GM23248 (cell line): ENCODE results near the gene WDR76. TPM values are rescaled to one million over a fixed set of nuclear protein-coding genes. Genes with fewer than 3 reads are reported as not detected.

Experiments
- DNase-seq: peaks from one replicate; pipeline ENCODE4 v3.0.0-alpha.2; 2015
- H2AFZ ChIP-seq: fragments of 200-600 bp; sonication (generic); 2 replicates; pipeline ENCODE4 v1.6.1; 2016; ENCODE audit warnings: antibody characterized with exemption
- H3F3A ChIP-seq: fragments of 200-600 bp; sonication (generic); 2 replicates; pipeline ENCODE4 v1.6.1; 2016; ENCODE audit warnings: mild to moderate bottlenecking, antibody characterized with exemption, mixed run types; ENCODE audit not compliant: insufficient read depth
- H3K27ac ChIP-seq: fragments of 200-600 bp; sonication (generic); 2 replicates; pipeline ENCODE4 v1.5.1; 2016; ENCODE audit warnings: mild to moderate bottlenecking
- H3K27me3 ChIP-seq: fragments of 200-600 bp; sonication (generic); replicated peaks from 2 replicates; pipeline ENCODE4 v1.6.1; 2016; ENCODE audit warnings: mild to moderate bottlenecking; ENCODE audit not compliant: insufficient read depth
- H3K36me3 ChIP-seq: fragments of 200-600 bp; sonication (generic); 2 replicates; pipeline ENCODE4 v1.6.1; 2016; ENCODE audit warnings: low read depth, mild to moderate bottlenecking
- H3K4me1 ChIP-seq: fragments of 200-600 bp; sonication (generic); 2 replicates; pipeline ENCODE4 v1.6.1; 2016; ENCODE audit warnings: mild to moderate bottlenecking; ENCODE audit not compliant: insufficient read depth
- H3K4me2 ChIP-seq: fragments of 200-600 bp; sonication (generic); one replicate; pipeline ENCODE4 v1.6.1; 2016; ENCODE audit warnings: mild to moderate bottlenecking; ENCODE audit not compliant: unreplicated experiment
- H3K4me3 ChIP-seq: fragments of 200-600 bp; sonication (generic); 2 replicates; pipeline ENCODE4 v1.5.1; 2016; ENCODE audit warnings: mild to moderate bottlenecking
- H3K79me2 ChIP-seq: fragments of 200-600 bp; sonication (generic); 2 replicates; pipeline ENCODE4 v1.6.1; 2016; ENCODE audit warnings: mild to moderate bottlenecking; ENCODE audit not compliant: insufficient read depth
- H3K9ac ChIP-seq: fragments of 200-600 bp; sonication (generic); 2 replicates; pipeline ENCODE4 v1.6.1; 2016; ENCODE audit warnings: mild to moderate bottlenecking
- H3K9me2 ChIP-seq: fragments of 200-600 bp; sonication (generic); 2 replicates; pipeline ENCODE4 v1.6.1; 2016; ENCODE audit warnings: mixed run types, mild to moderate bottlenecking, moderate library complexity; ENCODE audit not compliant: insufficient read depth
- H3K9me3 ChIP-seq: fragments of 200-600 bp; sonication (generic); one replicate; pipeline ENCODE4 v1.6.1; 2017; ENCODE audit warnings: low read depth
- H4K20me1 ChIP-seq: fragments of 200-600 bp; sonication (generic); 2 replicates; pipeline ENCODE4 v1.6.0; 2016; ENCODE audit not compliant: insufficient read depth
- EZH2 ChIP-seq: fragments of 200-600 bp; sonication (generic); IDR thresholded peaks from 2 replicates; pipeline ENCODE4 v1.6.1; 2018; ENCODE audit warnings: antibody characterized with exemption, mild to moderate bottlenecking; ENCODE audit not compliant: insufficient read depth, poor library complexity, severe bottlenecking
- EZH2phosphoT487 ChIP-seq: fragments of 200-600 bp; sonication (generic); IDR thresholded peaks from 2 replicates; pipeline ENCODE4 v1.6.1; 2018; ENCODE audit warnings: antibody characterized with exemption, moderate library complexity, mild to moderate bottlenecking, low read depth; ENCODE audit not compliant: insufficient read depth
- WGBS, 2 experiments: methylation state at CpG; one replicate each; pipeline ENCODE4 v1.1.6; 2015 to 2017; ENCODE audit warnings: low lambda C conversion rate in 2 of 2, low coverage in 1 of 2; ENCODE audit errors: missing lambda C conversion rate in 2 of 2; 5-methylcytosine and 5-hydroxymethylcytosine counted together
- in situ Hi-C: fragments of 300-500 bp; cut with MboI; formaldehyde crosslinking; loops from 2 replicates; pipeline ENCODE4 v1.15.0; 2020
- polyA plus RNA-seq: library from polyadenylated mRNA; unstranded; fragments of >200 nt; fragmentation: Nextera tagmentation; extraction: Ambion mirVana; gene quantifications from 2 replicates; pipeline ENCODE4 v1.2.1, GENCODE V29; 2016
- total RNA-seq: library from RNA; depleted of rRNA; stranded (reverse); fragments of >200 nt; shearing (Covaris generic); gene quantifications from 2 replicates; pipeline ENCODE4 v1.2.3, GENCODE V29; 2014

The WDR76 gene
- total and polyA plus RNA-seq, 2 experiments from 2014 or later = 4.1 to 11.3 TPM

DNA sequence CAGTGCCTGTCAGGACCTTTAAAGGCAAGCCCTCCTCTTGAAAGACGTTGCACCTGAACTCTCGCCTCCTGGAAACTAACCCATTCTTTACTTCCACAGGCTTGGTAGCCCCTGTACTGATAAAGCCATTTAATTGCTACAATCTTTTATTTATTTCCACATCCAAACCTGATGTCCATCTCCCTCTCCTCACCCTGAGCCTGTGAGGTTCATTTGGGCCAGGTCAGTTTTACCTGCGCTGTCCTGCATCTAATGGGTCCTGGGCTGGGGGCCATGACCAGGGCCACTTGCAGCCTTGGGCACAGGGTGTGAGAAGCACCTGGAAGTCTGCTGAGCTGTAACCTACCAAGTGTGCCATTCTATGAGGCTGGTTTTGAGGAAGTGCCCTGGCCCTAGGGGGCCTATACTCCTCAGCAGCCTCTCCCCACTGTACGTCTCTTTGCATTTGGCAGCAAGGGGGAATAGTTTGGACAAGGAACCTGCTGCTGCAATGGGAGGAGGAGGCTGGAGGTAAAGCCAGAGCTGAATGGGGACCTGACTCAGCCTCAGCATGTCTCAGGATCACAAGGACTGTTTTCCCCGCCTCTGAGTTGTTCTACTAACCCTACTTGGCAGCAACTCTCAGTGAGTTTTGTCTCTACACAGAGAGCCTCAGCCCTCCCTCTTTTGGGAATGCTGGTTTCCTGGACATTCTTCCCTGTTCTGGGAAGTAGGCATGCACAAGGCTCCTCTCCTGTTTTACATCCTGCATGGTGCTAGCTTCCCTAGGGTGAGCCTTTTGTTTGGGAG lies 53.8 kb downstream of the WDR76 start:
- no peaks in the 10 kb centered on the region for H3K9me2 ChIP-seq
- H3K27me3 ChIP-seq = no peaks in the 10 kb centered on the region
- no peak overlapping the region for H2AFZ ChIP-seq
- H3K36me3 ChIP-seq = no peaks in the 10 kb centered on the region
- H3K79me2 ChIP-seq = no peaks in the 10 kb centered on the region
- TF ChIP-seq EZH2phosphoT487 (no peak), EZH2 (no peak)
- H3K4me1 ChIP-seq = no peaks in the 10 kb centered on the region
- H3K4me3 ChIP-seq = no peak overlapping the region
- WGBS, 2 experiments = 92 to 94% methylated on average over 5 of the region's 5 CpGs
- in situ Hi-C loops = loop anchor here (25.0 kb wide), 1 partner anchor 607 kb away; no protein-coding TSS in a partner anchor
- H3K9me3 ChIP-seq = no peaks in the 10 kb centered on the region
- no peak overlapping the region for H3K27ac ChIP-seq
- H3K9ac ChIP-seq = no peak overlapping the region
- no peaks in the 10 kb centered on the region for H4K20me1 ChIP-seq
- H3K4me2 ChIP-seq = no peak overlapping the region
- DNase-seq = peak; percentile 27
- no peaks in the 10 kb centered on the region for H3F3A ChIP-seq

- DNase-seq = no peak
- in situ Hi-C loops = loop anchor here (25.0 kb wide), 1 partner anchor 606 kb away; no protein-coding TSS in a partner anchor
- no peak for TF ChIP-seq EZH2
- TF ChIP-seq EZH2phosphoT487 = no peak
- no peaks in the 10 kb centered on the region for H3K9me3 ChIP-seq
- no peak overlapping the region for H2AFZ ChIP-seq
- no peaks in the 10 kb centered on the region for H3K79me2 ChIP-seq
- no peaks in the 10 kb centered on the region for H4K20me1 ChIP-seq
- H3K36me3 ChIP-seq = no peaks in the 10 kb centered on the region
- H3K27ac ChIP-seq = no peak overlapping the region
- H3K4me1 ChIP-seq = no peaks in the 10 kb centered on the region
- H3K27me3 ChIP-seq = no peaks in the 10 kb centered on the region
- H3K9ac ChIP-seq = no peak overlapping the region
- WGBS, 2 experiments = 81 to 82% methylated on average over 4 of the region's 4 CpGs
- no peaks in the 10 kb centered on the region for H3K9me2 ChIP-seq
- no peaks in the 10 kb centered on the region for H3F3A ChIP-seq
- no peak overlapping the region for H3K4me3 ChIP-seq
- H3K4me2 ChIP-seq = no peak overlapping the region
Measured at GRCh38 chr15:43881245-43881644, 54.4 kb downstream of the WDR76 start.

DNA sequence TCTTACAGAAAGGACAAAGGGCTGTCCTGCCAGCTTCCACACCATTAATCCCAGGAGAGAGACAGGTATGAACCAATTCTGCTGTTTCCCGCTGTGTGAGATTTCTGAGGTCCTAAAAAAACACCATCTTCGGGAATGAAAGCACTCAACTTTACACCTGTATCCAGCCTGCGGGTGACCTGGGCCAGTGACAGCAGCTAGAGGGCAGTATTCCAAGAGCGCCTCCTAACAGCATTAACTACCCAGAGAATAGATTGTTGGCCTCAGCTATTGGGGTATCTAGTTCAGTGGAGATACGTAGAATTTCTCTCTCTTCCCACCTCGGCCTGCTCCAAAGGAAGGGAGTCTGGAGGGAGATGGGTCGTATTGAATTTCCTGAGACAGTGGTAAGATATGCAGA lies 55.1 kb downstream of the WDR76 start:
- in situ Hi-C loops = loop anchor here (25.0 kb wide), 1 partner anchor 605 kb away; no protein-coding TSS in a partner anchor
- no peaks in the 10 kb centered on the region for H4K20me1 ChIP-seq
- H3K79me2 ChIP-seq = no peaks in the 10 kb centered on the region
- H3K4me2 ChIP-seq = no peak overlapping the region
- no peaks in the 10 kb centered on the region for H3K27me3 ChIP-seq
- WGBS, 2 experiments = 94 to 95% methylated on average over 7 of the region's 7 CpGs
- H3K4me1 ChIP-seq = no peaks in the 10 kb centered on the region
- DNase-seq = peak; percentile 12
- TF ChIP-seq EZH2 (no peak), EZH2phosphoT487 (no peak)
- no peaks in the 10 kb centered on the region for H3K9me3 ChIP-seq
- no peaks in the 10 kb centered on the region for H3K36me3 ChIP-seq
- no peak overlapping the region for H3K27ac ChIP-seq
- no peaks in the 10 kb centered on the region for H3K9me2 ChIP-seq
- H3K9ac ChIP-seq = no peak overlapping the region
- no peak overlapping the region for H2AFZ ChIP-seq
- no peak overlapping the region for H3K4me3 ChIP-seq
- H3F3A ChIP-seq = no peaks in the 10 kb centered on the region

- H3K9me2 ChIP-seq = no peaks in the 10 kb centered on the region
- no peak overlapping the region for H3K4me3 ChIP-seq
- H4K20me1 ChIP-seq = no peaks in the 10 kb centered on the region
- no peak overlapping the region for H2AFZ ChIP-seq
- no peak overlapping the region for H3K9ac ChIP-seq
- H3K4me1 ChIP-seq = no peaks in the 10 kb centered on the region
- no peaks in the 10 kb centered on the region for H3K27me3 ChIP-seq
- DNase-seq = no peak
- H3K36me3 ChIP-seq = no peaks in the 10 kb centered on the region
- TF ChIP-seq EZH2phosphoT487 = no peak
- no peak for TF ChIP-seq EZH2
- H3K9me3 ChIP-seq = no peaks in the 10 kb centered on the region
- no peak overlapping the region for H3K27ac ChIP-seq
- no peaks in the 10 kb centered on the region for H3F3A ChIP-seq
- 96 to 98% methylated on average over 3 of the region's 3 CpGs for whole genome bisulfite sequencing, 2 experiments
- in situ Hi-C loops = loop anchor here (25.0 kb wide), 1 partner anchor 604 kb away; no protein-coding TSS in a partner anchor
- H3K79me2 ChIP-seq = no peaks in the 10 kb centered on the region
- no peak overlapping the region for H3K4me2 ChIP-seq
Measured at GRCh38 chr15:43883571-43883970, 56.8 kb downstream of the WDR76 start.
